GM12873 (cell line): ENCODE results near the gene HSD17B8.
A peak's percentile ranks its signal among the peaks of the same experiment; 100 is the strongest.

ENCODE experiments used
- TF ChIP-seq, protein P1 (sequence below): IDR thresholded peaks from 2 replicates; pipeline ENCODE4 v1.5.1; 2012; ENCODE audit warnings: low read depth, mild to moderate bottlenecking, moderate library complexity, low read length, control low read depth; ENCODE audit not compliant: insufficient read depth; ENCODE audit errors: missing control alignments

HSD17B8 gene

GRCh38 chr6:33168639-33169038 is 35.8 kb upstream of the HSD17B8 start:
- TF ChIP-seq, protein P1, sequence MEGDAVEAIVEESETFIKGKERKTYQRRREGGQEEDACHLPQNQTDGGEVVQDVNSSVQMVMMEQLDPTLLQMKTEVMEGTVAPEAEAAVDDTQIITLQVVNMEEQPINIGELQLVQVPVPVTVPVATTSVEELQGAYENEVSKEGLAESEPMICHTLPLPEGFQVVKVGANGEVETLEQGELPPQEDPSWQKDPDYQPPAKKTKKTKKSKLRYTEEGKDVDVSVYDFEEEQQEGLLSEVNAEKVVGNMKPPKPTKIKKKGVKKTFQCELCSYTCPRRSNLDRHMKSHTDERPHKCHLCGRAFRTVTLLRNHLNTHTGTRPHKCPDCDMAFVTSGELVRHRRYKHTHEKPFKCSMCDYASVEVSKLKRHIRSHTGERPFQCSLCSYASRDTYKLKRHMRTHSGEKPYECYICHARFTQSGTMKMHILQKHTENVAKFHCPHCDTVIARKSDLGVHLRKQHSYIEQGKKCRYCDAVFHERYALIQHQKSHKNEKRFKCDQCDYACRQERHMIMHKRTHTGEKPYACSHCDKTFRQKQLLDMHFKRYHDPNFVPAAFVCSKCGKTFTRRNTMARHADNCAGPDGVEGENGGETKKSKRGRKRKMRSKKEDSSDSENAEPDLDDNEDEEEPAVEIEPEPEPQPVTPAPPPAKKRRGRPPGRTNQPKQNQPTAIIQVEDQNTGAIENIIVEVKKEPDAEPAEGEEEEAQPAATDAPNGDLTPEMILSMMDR: no peak

DNA sequence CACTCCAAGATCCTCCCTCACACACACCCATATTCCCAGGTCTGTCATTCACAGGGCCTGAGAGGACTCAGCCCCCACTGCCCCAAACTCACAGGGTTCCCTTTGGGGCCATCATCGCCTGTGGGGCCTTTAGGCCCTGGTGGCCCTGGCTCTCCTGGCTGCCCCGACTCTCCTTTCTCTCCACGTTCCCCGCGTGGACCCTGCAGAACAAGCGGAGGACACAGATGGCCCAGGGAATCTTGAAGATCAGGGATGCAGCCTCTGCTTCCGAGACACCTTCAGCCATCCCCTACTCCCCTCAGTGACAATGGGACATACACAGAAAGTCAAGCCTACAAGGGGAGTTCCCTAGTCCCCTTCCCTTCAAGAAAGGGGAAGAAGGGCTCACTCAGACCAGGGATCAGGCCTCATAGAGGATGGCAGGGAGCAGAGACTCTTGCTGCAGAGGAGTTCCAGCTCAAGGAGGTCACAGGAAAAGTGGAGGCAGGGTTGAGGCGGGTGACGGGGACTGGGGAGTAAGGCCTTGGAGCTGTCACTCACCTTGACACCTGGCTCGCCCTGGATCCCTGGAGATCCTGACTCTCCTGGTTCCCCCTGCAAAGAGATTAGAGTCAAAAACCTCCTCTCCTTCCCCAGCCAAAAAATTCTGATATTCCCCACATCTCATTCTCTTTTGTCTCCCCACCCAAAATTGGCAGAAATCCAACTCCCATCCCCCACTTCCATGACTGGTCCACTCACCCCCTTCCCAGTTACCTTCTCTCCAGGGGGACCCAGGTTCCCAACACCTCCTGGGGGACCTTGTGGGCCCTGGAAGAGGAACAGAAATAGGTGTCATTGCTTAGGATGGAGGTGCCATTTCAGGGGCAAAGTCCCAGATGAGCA is 34.9 kb upstream of the HSD17B8 start:
- TF ChIP-seq, protein P1: no peak

DNA sequence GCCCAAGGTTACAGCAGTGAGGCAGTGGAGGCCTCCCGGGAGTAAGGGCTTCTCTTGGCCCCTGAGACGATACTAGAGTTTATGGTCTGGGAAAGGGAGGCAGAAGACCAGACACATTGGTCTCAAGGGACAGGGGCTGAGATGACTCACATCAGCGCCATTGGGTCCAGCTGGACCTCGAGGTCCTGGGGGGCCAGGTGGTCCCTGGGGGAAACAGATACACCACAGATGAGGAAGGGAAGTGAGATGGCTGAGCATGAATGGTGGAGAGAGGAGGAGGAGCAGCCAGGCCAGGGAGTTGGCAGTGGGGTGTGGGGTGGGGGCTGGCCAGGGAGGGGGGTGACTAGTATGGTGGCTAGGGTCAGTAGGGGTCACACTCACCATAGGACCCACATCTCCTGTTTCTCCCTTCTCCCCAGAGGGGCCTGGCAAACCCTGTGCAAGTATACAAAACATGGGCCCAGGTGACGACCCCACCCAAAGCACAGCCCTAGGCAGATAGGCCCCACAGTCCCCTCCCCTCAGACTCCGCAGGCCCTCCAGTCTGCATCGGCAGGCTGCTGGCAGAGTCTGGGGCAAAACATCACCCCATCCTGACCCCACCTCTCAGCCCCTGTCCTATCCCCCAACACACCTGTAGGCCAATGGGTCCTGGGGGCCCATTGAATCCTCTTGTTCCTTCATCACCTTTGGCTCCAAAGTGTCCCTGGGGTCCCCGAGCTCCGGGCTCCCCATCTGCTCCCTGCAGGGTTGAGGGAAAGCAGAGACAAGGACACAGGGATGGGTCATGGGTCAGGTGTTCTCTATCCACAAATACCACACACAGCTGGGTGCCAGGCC is 34.1 kb upstream of the HSD17B8 start:
- TF ChIP-seq, protein P1: no peak

- TF ChIP-seq, protein P1: no peak
These were observed 33.2 kb upstream of the HSD17B8 start for GRCh38 chr6:33171016-33171879.

- TF ChIP-seq, protein P1: no peak
These were observed 32.4 kb upstream of the HSD17B8 start for GRCh38 chr6:33171880-33172687.

- TF ChIP-seq, protein P1: peak; percentile 83
These were observed 31.5 kb upstream of the HSD17B8 start for GRCh38 chr6:33172688-33173534.
